GM04504 (cell line): ENCODE data around the gene KRTAP9-4.
"Not testable (repeated sequence)": the region's sequence is repeated elsewhere in the genome, so short reads cannot be mapped to it uniquely, and the experiment has no call there.

ENCODE experiments used
- DNase-seq: peaks from one replicate; pipeline ENCODE4 v3.0.0-alpha.2; 2012; ENCODE audit warnings: low read depth

The KRTAP9-4 gene, protein sequence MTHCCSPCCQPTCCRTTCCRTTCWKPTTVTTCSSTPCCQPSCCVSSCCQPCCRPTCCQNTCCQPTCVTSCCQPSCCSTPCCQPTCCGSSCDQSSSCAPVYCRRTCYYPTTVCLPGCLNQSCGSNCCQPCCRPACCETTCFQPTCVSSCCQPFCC

GRCh38 chr17:41249637-41250240 is at the start of gene KRTAP9-4:
Gene KRTAP9-4 (plus strand): TSS chr17:41249687. CDS start chr17:41249721, 34 bp downstream.
- not testable (repeated sequence) for DNase-seq

GRCh38 chr17:41211845-41212466 is 37.5 kb upstream of the KRTAP9-4 start:
- DNase-seq, result peak; percentile 17

GRCh38 chr17:41212524-41213169 is 36.8 kb upstream of the KRTAP9-4 start:
- no peak for DNase-seq

GRCh38 chr17:41215681-41216080 is 33.8 kb upstream of the KRTAP9-4 start:
- DNase-seq, result no peak

DNA sequence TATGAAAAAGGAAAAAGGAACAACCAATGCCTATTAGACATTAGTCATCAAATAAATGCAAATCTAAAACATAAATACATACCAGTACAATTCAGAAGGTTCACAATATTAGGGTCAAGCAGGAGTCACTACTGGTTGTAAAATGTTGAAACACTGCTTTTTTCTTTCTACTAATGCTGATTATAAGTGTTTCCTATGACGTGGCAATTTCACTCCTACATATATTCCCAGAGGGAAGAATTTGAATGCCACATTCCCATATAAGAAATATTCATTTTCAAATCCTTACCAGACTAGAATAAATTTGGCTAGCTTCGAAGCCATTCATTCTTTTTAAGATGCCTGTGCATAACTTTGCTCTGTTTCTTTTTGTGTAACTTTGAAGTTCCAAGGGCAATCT is 25.7 kb upstream of the KRTAP9-4 start:
- no peak for DNase-seq

DNA sequence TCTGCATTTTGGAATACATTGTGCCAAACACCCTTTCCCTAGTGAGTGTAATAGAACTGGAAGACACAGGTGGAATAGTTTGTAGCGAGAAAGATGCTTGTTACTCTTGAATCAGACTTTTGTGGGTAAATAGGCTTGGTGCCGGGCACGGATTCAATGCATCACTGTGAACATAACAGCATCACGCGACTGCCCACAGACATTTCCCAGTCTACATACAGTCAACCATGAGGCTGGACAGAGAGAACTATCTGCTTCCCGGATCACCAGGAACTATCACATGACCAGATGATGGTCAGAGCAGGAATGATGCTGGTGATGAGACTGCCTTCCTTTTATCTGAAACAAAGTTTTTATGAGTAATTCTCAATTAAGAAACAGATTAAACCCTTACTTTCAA is 23.4 kb upstream of the KRTAP9-4 start:
- no peak for DNase-seq

GRCh38 chr17:41226598-41227095 is 22.8 kb upstream of the KRTAP9-4 start, which contains the start of gene KRTAP9-2:
Gene KRTAP9-2 (plus strand): TSS chr17:41226648. CDS start chr17:41226655, 7 bp downstream.
- not testable (repeated sequence) for DNase-seq

- no peak for DNase-seq
Observed at GRCh38 chr17:41230094-41230493, 19.4 kb upstream of the KRTAP9-4 start.

GRCh38 chr17:41231731-41232130 is 17.8 kb upstream of the KRTAP9-4 start:
- DNase-seq, result no peak

GRCh38 chr17:41232399-41233105 is 16.9 kb upstream of the KRTAP9-4 start, which contains the start of gene KRTAP9-3:
Gene KRTAP9-3 (plus strand): TSS chr17:41232449. CDS start chr17:41232502, 53 bp downstream.
- DNase-seq, result not testable (repeated sequence)

- DNase-seq, result not testable (repeated sequence)
Observed at GRCh38 chr17:41237116-41237515, 12.4 kb upstream of the KRTAP9-4 start.

DNA sequence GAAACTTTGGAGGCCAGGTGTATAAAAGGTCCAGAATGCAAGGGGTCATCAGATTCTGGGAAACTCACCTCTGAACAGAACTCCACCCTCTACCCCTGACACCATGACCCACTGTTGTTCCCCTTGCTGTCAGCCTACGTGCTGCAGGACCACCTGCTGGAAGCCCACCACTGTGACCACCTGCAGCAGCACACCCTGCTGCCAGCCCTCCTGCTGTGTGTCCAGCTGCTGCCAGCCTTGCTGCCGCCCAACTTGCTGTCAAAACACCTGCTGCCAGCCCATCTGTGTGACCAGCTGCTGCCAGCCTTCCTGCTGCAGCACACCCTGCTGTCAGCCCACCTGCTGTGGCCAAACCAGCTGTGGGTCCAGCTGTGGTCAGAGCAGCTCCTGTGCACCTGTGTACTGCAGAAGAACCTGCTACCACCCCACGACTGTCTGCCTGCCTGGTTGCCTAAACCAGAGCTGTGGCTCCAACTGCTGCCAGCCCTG is 11.5 kb upstream of the KRTAP9-4 start, which contains the start of gene KRTAP9-8:
Gene KRTAP9-8, plus strand, starts transcription at position 51 of the 489 bp plus-strand sequence. Its CDS starts 53 bp downstream, at position 104.
- DNase-seq, result not testable (repeated sequence)

DNA sequence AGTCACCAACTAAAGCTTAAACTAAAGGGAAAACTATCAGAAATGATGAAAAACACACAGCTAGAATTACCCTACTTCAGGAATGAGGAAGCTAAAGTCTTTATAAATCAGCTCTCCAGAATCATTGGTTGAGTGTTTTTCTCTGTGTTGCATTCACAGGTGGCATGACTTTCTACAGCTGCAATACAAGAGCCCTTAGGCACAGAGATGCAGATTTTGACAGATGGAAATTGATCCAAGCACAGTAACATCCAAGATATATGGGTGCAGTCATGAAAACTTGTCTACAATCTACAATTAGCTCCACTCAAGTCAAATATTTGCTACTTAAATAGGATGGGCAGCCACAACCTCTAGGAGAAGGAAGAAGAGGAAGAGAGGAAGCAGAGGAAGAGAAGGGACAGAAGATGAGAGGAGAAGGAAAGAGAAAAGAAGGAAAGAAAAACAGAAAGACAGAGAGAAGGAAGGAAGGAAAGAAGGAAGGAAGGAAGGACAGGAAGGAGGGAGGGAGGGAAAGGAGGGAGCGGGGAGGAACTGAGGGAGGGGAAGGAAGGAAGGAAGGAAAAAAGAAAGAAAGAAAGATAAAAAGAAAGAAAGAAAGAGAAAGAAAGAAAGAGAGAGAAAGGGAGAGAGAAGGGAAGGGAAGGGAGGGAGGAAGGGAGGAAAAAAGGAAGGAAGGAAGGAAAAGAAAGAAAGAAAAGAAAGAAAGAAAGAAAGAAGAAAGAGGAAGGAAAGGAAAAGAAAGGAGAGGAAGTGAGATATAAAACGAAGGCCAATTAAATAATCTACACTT is 2.3 kb upstream of the KRTAP9-4 start:
- not testable (repeated sequence) for DNase-seq

- no peak for DNase-seq
Observed at GRCh38 chr17:41251261-41251660, 1.8 kb downstream of the KRTAP9-4 start.

DNA sequence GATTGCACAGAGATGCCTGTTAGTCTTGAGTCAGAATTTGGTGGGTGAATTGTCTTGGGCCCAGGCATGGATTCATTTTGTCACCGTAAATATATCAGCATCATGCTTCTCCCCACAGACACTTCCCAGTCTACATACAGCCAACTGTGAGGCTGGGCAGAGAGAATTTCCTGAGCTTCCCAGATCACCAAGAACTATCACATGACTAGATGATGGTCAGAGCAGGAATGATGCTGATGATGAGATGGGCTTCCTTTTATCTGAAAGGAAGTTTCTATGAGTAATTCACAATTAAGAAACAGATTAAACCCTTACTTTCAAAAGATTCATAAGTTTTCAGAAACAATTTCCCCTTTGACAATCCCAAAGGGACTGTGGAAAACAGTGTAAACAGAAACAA is 5.4 kb downstream of the KRTAP9-4 start:
- no peak for DNase-seq

- DNase-seq, result not testable (repeated sequence)
Observed at GRCh38 chr17:41255381-41256290, 6.1 kb downstream of the KRTAP9-4 start, which contains the start of gene KRTAP9-9. Gene KRTAP9-9 (plus strand): TSS chr17:41255384.

GRCh38 chr17:41256291-41256685 is 6.8 kb downstream of the KRTAP9-4 start:
- no peak for DNase-seq

DNA sequence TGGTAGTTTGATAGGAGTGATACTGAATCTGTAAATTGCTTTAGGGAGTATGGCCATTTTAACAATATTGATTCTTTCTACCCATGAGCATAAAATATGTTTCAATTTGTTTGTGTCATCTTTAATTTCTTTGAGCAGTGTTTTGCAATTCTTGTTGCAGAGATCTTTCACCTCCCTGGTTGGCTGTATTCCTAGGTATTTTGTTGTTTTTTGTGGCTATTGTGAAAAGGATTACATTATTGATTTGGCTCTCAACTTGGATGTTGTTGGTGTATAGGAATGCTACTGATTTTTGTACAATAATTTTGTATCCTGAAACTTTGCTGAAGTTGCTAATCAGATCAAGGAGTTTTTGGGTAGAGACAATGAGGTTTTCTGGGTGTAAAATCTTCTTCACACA is 8.9 kb downstream of the KRTAP9-4 start:
- no peak for DNase-seq

GRCh38 chr17:41263212-41263611 is 13.7 kb downstream of the KRTAP9-4 start:
- DNase-seq, result no peak

- no peak for DNase-seq
Observed at GRCh38 chr17:41264599-41264998, 15.1 kb downstream of the KRTAP9-4 start.
